Measurements from ENCODE around the gene PRMT7.

The PRMT7 gene

DNA sequence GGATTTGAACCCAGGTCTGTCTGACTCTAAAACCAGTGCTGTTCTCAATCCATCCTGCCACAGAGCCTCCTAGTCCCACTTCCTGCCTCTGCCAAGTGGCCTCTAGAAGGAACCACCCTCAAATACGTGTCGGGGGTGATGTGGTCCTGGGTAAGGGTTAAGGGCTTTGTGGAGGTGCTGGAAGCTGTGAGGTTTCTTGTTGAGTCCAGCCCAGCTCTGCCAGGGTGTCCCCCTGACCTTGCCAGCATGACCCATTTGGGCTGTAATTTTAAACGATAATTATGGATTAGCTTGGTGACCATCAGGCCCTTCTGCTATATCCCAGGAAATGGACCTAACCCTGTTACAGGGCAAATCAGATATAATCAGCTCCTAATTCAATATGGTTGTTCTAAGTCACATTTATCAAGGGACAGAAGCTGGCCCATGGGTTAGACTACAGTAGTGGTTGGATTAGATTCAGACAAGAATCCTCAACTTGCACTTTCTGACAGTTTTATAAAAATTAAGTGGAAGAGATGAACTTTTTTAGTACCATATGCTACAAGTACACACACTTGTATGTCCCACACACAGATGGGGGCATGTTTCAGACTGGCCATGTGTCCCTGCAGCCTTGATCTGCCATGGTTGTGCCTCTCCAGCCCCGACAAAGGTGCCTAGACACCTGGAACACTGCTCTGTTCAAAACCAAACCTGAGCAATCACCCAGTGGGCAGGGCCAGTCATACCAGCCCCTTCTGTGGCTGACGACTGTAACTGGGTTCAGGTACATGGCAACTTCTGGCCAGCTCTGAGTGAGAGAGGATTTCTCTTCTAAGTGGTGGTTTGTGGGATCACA is 89.5 kb downstream of the PRMT7 start:
- no peak for DNase-seq

GRCh38 chr16:68400924-68401460 is 90.2 kb downstream of the PRMT7 start:
- DNase-seq: no peak

DNA sequence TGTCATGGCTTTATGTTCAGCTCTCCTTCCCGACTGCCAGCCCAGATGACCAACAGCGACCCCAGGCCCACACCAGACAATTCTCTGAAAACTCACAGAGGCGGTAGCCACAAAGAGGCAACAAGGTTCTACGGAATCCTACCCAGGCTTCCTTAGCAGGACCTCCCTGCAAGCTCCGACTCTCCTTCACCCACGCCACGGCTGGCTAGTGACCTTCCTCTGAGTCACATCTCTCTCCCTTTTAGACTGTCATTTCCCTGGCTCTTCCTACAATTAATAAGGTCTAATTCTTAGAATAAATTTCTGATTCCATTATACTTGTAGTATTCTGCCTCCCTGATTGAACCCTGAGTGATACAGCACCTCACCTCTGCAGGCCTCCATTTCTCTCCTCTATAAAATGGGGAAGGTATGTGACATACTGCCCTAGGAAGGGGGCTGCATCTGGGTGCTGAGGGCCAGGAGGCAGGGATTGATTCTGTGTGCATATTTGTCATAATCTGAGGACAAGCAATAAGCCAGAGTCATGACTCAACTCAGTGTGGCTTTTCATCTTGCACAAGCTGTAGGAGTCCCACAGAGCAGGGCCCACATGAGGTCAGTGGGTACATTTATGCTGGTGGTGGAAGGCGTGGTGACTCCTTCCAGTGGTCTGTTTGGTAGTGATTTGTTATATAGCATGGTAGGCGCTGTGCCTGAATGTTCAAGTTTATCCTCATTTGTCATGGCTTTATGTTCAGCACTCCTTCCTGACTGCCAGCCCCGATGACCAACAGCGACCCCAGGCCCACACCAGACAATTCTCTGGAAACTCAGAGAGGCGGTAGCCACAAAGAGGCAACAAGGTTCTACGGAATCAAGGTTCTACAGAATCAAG is 91.3 kb downstream of the PRMT7 start:
- DNase-seq: no peak

DNA sequence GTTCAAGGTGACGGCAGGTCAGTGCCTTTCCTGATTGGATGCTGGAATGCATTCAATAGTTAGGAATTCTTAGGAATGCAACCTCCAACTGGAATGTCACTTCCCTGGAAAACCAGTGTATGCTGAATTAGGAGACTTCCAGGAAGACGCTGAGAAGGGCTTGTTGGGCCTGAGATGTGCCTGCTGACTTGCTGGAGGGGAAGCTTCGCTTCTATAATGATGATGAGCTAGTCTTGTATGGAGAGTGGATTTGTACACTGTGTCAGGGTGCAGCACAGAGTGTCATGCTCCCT is 91.9 kb downstream of the PRMT7 start:
- DNase-seq: no peak

DNA sequence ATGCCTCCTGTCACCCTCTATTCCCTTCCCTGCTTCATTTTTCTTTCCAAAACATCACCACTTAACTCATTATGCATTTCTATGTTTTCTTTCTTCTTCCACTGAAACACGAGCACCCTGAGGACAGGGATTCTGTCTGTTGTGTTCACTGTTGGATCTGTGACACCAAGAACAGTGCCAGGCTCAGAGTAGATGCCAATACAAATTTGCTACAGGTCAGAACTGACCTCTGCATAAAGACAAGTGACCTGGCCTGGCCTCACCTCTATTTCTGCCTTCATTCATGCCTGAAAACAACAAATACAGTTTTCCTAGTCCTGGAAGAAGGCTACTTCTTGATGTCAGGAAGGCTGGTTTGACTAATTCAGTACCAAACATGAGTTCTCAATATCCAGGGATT is 92.4 kb downstream of the PRMT7 start:
- no peak for DNase-seq

DNA sequence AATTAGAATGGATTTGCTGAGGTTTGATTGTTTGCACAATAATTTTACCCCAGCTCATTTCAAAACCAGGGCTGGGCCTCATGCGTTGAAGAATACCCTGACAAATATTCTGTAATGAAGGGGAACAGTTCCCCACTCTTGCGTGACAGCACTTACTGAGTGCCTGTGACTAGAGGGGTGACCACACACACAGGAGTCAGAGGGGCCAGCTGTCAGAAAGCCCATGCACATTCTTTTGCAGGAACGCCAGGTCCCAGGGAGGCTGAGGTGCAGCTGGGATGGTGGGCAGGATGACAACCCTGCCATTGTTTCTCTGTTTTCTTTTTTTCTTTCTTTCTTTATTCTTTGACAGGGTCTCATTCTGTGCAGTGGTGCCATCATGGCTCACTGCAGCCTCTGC is 92.9 kb downstream of the PRMT7 start:
- no peak for DNase-seq

DNA sequence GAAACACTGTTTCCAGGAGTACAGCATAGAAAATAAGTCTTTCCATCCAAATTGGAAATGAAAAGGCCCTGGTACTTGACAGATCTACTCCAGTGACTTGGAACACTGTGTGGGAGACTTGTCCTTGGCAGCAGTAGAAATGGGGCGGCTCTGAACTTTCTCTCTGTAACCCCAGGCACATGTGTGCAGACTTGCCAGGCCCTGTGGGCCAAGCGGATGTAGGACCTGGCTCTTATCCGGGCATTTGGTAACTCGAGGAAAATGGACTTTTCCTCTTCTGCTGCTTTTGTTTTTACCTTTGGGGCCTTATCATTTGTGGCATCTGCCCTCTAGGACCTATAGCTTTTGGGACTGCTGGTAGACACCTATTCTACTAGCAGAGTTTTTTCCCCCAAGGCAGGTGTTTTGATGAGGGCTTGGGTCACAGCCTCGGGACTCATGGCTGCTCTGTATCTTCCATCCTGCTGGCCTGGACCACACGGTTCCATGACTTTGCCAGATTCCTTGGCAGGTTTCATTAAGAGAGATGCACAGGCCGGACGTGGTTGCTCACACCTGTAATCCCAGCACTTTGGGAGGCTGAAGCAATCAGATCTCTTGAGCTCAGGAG is 94.0 kb downstream of the PRMT7 start:
- no peak for DNase-seq

DNA sequence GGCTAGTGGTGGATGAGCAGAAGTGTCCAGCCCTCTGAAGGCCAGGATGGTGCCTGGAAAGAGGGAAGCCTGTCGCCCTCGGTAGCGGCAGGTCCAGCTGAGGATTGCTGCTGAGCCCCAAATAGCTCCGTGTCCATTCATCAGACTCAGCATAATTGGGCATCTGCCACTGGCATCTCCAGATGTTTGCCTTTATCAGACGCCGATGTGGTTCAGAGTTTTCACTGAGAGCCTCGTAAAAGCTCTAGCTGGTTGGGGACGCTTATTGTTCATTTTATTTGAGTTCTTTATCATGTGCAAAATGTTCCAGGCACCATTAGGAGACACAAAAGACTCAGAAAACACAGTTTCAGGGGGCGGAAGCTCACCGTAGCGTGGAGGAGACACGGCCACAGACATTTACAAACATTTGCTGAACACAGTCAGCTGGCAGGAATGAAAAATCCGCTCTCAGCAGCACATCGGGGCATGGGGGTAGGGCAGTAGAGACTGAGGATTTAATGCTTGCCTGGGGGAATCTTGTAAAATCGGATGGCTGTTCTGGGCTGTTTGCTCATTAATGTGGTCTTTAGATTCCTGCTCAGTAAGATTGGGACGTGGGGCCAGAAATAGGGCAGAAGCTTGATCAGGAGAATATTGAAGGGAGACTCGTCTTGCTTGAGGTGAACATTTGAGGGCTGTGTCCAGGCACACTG is 95.8 kb downstream of the PRMT7 start:
- DNase-seq: no peak

All from NCI-H526 (cell line).